Measurements from ENCODE around the gene PCYT1B.

DNA sequence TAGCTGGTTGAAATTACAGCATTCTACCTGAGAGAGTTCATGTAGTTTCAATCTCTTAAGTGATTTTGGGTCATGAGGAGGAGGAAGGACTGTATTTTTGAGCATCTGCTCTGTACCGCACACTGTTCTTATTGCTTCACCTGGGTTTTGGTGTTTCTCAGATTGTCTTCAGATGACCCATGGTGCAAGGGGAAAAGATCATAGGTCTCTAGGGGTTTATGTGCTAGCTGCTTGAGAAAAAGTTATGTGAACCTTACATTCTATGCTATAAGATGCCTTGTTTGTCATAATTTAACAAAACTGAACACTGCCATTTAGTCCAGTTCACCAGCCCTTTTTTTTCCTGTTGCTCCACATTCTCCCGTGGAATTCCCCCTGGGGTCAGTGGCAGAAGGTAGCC is 121.7 kb downstream of the PCYT1B start:
- TF ChIP-seq YY1 (IDR thresholded peaks at IDR 0.05; ENCODE audit: borderline replicate concordance in 1 of 3, control insufficient read depth in 1 of 3, extremely low read depth in 1 of 3, insufficient read depth in 3 of 3, insufficient read length in 1 of 3, insufficient replicate concordance in 2 of 3, low read depth in 1 of 3, low read length in 2 of 3): no peak
- TF ChIP-seq FOXJ3 (CRISPR knock-in tag; IDR thresholded peaks at IDR 0.05): no peak
- TF ChIP-seq, protein P1, sequence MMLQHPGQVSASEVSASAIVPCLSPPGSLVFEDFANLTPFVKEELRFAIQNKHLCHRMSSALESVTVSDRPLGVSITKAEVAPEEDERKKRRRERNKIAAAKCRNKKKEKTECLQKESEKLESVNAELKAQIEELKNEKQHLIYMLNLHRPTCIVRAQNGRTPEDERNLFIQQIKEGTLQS (IDR thresholded peaks at IDR 0.05): no peak
- TF ChIP-seq, protein P1 (CRISPR knock-in tag; conservative IDR thresholded peaks at IDR 0.05): no peak
- TF ChIP-seq ZBTB7A (IDR thresholded peaks at IDR 0.05; ENCODE audit: borderline replicate concordance, control insufficient read depth, low read depth, low read length): no peak
- TF ChIP-seq PHB2 (IDR thresholded peaks at IDR 0.05; ENCODE audit: low read depth): no peak
- TF ChIP-seq EP300 (IDR thresholded peaks at IDR 0.05; ENCODE audit: low read length): no peak
- no peak for TF ChIP-seq SRSF9 (IDR thresholded peaks at IDR 0.05; ENCODE audit: borderline replicate concordance, low read depth, low read length)
- no peak for TF ChIP-seq TEAD4 (IDR thresholded peaks at IDR 0.05; ENCODE audit: low read length)
- TF ChIP-seq TEAD4 (CRISPR knock-in tag; IDR thresholded peaks at IDR 0.05; ENCODE audit: borderline replicate concordance): no peak
- TF ChIP-seq, protein P2, sequence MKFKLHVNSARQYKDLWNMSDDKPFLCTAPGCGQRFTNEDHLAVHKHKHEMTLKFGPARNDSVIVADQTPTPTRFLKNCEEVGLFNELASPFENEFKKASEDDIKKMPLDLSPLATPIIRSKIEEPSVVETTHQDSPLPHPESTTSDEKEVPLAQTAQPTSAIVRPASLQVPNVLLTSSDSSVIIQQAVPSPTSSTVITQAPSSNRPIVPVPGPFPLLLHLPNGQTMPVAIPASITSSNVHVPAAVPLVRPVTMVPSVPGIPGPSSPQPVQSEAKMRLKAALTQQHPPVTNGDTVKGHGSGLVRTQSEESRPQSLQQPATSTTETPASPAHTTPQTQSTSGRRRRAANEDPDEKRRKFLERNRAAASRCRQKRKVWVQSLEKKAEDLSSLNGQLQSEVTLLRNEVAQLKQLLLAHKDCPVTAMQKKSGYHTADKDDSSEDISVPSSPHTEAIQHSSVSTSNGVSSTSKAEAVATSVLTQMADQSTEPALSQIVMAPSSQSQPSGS (CRISPR knock-in tag; IDR thresholded peaks at IDR 0.05): no peak
- TF ChIP-seq, protein P3, sequence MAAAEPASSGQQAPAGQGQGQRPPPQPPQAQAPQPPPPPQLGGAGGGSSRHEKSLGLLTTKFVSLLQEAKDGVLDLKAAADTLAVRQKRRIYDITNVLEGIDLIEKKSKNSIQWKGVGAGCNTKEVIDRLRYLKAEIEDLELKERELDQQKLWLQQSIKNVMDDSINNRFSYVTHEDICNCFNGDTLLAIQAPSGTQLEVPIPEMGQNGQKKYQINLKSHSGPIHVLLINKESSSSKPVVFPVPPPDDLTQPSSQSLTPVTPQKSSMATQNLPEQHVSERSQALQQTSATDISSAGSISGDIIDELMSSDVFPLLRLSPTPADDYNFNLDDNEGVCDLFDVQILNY (CRISPR knock-in tag; IDR thresholded peaks at IDR 0.05): no peak

Data from K562 (cell line).